GM12872 (cell line): ENCODE data around the gene NAA10.

Source experiments
- CTCF ChIP-seq: IDR thresholded peaks from 3 replicates; pipeline ENCODE4 v1.5.1; 2011; ENCODE audit warnings: low read depth, mild to moderate bottlenecking, low read length, moderate library complexity; ENCODE audit not compliant: insufficient read depth

NAA10 gene

GRCh38 chrX:153900831-153901752 lies 33.7 kb downstream of the NAA10 start:
- TF ChIP-seq CTCF: no peak

- TF ChIP-seq CTCF: no peak
Measured at GRCh38 chrX:153897899-153898298, 36.9 kb downstream of the NAA10 start.

- no peak for TF ChIP-seq CTCF
Measured at GRCh38 chrX:153889123-153889522, 45.7 kb downstream of the NAA10 start.

- TF ChIP-seq CTCF: no peak
Measured at GRCh38 chrX:153888344-153888743, 46.5 kb downstream of the NAA10 start.

GRCh38 chrX:153887385-153887784 lies 47.5 kb downstream of the NAA10 start:
- TF ChIP-seq CTCF: no peak

- no peak for TF ChIP-seq CTCF
Measured at GRCh38 chrX:153886915-153887314, 47.9 kb downstream of the NAA10 start.

- no peak for TF ChIP-seq CTCF
Measured at GRCh38 chrX:153885968-153886903, 48.6 kb downstream of the NAA10 start, which contains the start of gene L1CAM. TSS of gene L1CAM (minus strand) at chrX:153886173. CDS start at chrX:153875836, 10,337 bp downstream.
